Activated CD4-positive, alpha-beta T cell treated with anti-CD3 and anti-CD28 coated beads, Interleukin-2, amount 10 ng/mL, durations not matched to agents 24 days and 14 days (primary cell): ENCODE results near the gene BAMBI. TPM values are rescaled to one million over a fixed set of nuclear protein-coding genes. Genes with fewer than 3 reads are reported as not detected.
"Not testable (repeated sequence)": the region's sequence is repeated elsewhere in the genome, so short reads cannot be mapped to it uniquely, and the experiment has no call there.

Experiments
- DNase-seq: peaks from one replicate; pipeline ENCODE4 v3.0.0; 2022
- H3K27ac Mint-ChIP-seq: one replicate; pipeline ENCODE4 v1.8.0; 2022; ENCODE audit warnings: mild to moderate bottlenecking, mixed read lengths
- H3K27me3 Mint-ChIP-seq: one replicate; pipeline ENCODE4 v1.8.0; 2022; ENCODE audit warnings: mixed read lengths
- H3K36me3 Mint-ChIP-seq: one replicate; pipeline ENCODE4 v1.8.0; 2022; ENCODE audit warnings: low read depth, mild to moderate bottlenecking, mixed read lengths
- H3K4me1 Mint-ChIP-seq: one replicate; pipeline ENCODE4 v1.8.0; 2021; ENCODE audit warnings: mixed read lengths
- H3K4me3 Mint-ChIP-seq: one replicate; pipeline ENCODE4 v1.8.0; 2022; ENCODE audit warnings: mild to moderate bottlenecking, moderate library complexity, mixed read lengths
- H3K9me3 Mint-ChIP-seq: one replicate; pipeline ENCODE4 v1.8.0; 2021; ENCODE audit warnings: mixed read lengths
- intact Hi-C: fragments of 100-400 bp; cut with micrococcal nuclease; formaldehyde crosslinking; loops from one replicate; pipeline ENCODE4 v1.15.1; 2023
- total RNA-seq: library from RNA; stranded (reverse); gene quantifications from 2 replicates; pipeline ENCODE4 v1.2.3, GENCODE V29; 2022

The BAMBI gene, protein sequence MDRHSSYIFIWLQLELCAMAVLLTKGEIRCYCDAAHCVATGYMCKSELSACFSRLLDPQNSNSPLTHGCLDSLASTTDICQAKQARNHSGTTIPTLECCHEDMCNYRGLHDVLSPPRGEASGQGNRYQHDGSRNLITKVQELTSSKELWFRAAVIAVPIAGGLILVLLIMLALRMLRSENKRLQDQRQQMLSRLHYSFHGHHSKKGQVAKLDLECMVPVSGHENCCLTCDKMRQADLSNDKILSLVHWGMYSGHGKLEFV
- 0.31 and 0.44 TPM in 2 replicates for total RNA-seq

DNA sequence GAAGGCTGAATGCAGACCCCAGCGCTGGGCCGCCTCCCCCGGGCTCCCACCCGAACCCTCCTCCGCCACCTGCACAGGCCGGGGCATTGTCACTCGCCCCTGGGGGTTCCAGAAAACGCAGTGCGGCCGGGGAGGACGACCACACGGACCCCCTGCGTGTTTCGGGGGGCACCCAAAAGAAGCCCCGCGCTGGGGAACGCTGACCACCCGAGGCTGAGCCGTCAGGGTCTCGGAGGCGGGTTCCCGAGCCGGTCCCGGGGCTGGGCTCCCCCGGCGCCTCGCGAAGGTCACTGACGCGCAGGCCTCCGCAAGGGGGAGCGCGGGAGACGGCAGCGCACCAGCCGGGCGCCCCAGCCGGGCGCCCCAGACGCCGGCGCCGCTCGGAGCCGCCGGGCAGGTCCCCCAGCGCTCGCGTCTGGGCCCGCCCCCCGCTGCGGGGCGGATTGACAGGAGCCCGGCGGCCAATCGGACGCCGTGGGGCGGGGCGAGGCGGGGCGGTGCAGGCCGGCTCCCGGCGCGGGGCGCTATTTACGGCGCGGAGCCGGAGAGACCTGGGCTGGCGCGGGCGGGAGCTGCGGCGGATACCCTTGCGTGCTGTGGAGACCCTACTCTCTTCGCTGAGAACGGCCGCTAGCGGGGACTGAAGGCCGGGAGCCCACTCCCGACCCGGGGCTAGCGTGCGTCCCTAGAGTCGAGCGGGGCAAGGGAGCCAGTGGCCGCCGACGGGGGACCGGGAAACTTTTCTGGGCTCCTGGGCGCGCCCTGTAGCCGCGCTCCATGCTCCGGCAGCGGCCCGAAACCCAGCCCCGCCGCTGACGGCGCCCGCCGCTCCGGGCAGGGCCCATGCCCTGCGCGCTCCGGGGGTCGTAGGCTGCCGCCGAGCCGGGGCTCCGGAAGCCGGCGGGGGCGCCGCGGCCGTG, at the start of gene BAMBI:
BAMBI (plus strand) TSS at position 554 of the 920 bp plus-strand sequence. CDS start 377 bp downstream, outside the sequence.
- peaks cover 19% of the 10 kb centered on the region for H3K4me1 Mint-ChIP-seq
- no peaks in the 10 kb centered on the region for H3K36me3 Mint-ChIP-seq
- intact Hi-C loops = loop anchor here (5.0 to 10.0 kb wide), 5 partner anchors 145 to 1758 kb away; partner anchors contain the start of genes MAP3K8 and WAC
- peak within 1 kb of the TSS; percentile 75 for H3K4me3 Mint-ChIP-seq
- DNase-seq = peak; percentile 97
- H3K9me3 Mint-ChIP-seq = no peaks in the 10 kb centered on the region
- peak within 1 kb of the TSS; percentile 30 for H3K27ac Mint-ChIP-seq
- H3K27me3 Mint-ChIP-seq = peaks cover 72% of the 10 kb centered on the region

- H3K4me1 Mint-ChIP-seq = peaks cover 2% of the 10 kb centered on the region
- H3K27me3 Mint-ChIP-seq = peaks cover 18% of the 10 kb centered on the region
- H3K9me3 Mint-ChIP-seq = no peaks in the 10 kb centered on the region
- intact Hi-C loops = loop anchor here (1.0 to 10.0 kb wide), 3 partner anchors 35 to 676 kb away; no protein-coding TSS in a partner anchor
- no peaks in the 10 kb centered on the region for H3K36me3 Mint-ChIP-seq
- no peak overlapping the region for H3K4me3 Mint-ChIP-seq
- DNase-seq = peak; percentile 89
- H3K27ac Mint-ChIP-seq = no peak overlapping the region
Observed at GRCh38 chr10:28628184-28628893, 49.0 kb upstream of the BAMBI start.

DNA sequence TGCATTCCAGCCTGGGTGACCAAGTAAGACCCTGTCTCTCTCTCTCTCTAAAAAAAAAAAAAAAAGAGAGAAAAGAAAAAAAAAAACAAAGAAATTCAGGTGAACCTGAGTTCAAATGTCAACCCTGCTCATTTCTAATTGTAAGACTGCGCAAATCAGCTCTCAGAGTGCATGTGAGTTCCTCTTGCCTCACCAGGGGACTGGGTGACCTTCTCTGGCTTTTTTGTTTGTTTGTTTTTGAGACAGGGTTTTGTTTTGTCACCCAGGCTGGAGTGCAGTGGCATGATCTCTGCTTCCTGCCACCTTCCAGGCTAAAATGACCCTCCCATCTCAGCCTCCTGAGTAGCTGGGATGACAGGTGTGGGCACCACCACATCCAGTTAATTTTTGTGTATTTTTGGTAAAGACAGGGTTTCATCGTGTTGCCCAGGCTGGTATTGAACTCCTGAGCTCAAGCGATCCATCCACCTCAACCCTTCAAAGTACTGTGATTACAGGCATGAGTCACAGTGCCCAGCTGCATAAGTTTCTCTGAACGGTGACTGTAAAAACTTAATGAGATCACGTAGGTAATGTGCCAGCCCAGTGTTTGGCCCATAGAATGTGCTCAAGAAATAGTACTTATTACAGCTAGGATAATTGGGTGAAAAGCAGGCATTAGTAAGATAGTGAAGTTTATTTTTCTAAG, 45.3 kb upstream of the BAMBI start:
- Mint-ChIP-seq H3K27ac (no peak overlapping the region), H3K36me3 (no peaks in the 10 kb centered on the region), H3K27me3 (peaks cover 9% of the 10 kb centered on the region), H3K4me1 (no peaks in the 10 kb centered on the region), H3K9me3 (no peaks in the 10 kb centered on the region), H3K4me3 (no peak overlapping the region)
- DNase-seq = no peak
- intact Hi-C loops = no loop called here

- intact Hi-C loops = no loop called here
- no peak for DNase-seq
- Mint-ChIP-seq H3K4me3 (no peak overlapping the region), H3K27me3 (peaks cover 6% of the 10 kb centered on the region), H3K9me3 (no peaks in the 10 kb centered on the region), H3K36me3 (no peaks in the 10 kb centered on the region), H3K27ac (no peak overlapping the region), H3K4me1 (no peaks in the 10 kb centered on the region)
Observed at GRCh38 chr10:28632584-28632945, 44.8 kb upstream of the BAMBI start.

GRCh38 chr10:28633750-28634149, 43.6 kb upstream of the BAMBI start:
- no peak for DNase-seq
- intact Hi-C loops = no loop called here
- Mint-ChIP-seq H3K27me3 (peaks cover 6% of the 10 kb centered on the region), H3K4me3 (no peak overlapping the region), H3K36me3 (no peaks in the 10 kb centered on the region), H3K9me3 (no peaks in the 10 kb centered on the region), H3K4me1 (no peaks in the 10 kb centered on the region), H3K27ac (no peak overlapping the region)

DNA sequence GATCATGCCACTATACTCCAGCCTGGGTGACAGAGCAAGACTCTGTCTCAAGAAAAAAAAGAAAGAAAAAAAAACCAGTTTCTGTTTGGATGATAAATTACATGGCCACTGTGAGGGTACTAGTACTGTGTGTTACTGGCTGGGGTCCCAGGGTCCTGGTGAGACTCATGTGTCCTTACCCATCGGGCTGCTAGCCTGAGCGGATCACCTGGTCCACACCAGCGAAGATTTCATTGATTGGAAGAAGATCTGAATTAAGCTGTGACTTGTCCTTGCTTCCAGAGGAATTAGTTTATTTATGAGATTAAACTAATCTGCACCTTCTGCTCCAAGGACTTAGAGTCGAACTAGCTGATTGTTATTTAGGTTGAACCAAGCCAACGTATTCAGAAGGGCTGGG, 40.0 kb upstream of the BAMBI start:
- no peaks in the 10 kb centered on the region for H3K36me3 Mint-ChIP-seq
- peaks cover 2% of the 10 kb centered on the region for H3K27me3 Mint-ChIP-seq
- H3K4me3 Mint-ChIP-seq = no peak overlapping the region
- no peak overlapping the region for H3K27ac Mint-ChIP-seq
- H3K9me3 Mint-ChIP-seq = no peaks in the 10 kb centered on the region
- intact Hi-C loops = no loop called here
- H3K4me1 Mint-ChIP-seq = no peaks in the 10 kb centered on the region
- DNase-seq = no peak

- DNase-seq = no peak
- H3K27ac Mint-ChIP-seq = no peak overlapping the region
- no peaks in the 10 kb centered on the region for H3K36me3 Mint-ChIP-seq
- intact Hi-C loops = no loop called here
- no peak overlapping the region for H3K4me3 Mint-ChIP-seq
- H3K9me3 Mint-ChIP-seq = no peaks in the 10 kb centered on the region
- peaks cover 2% of the 10 kb centered on the region for H3K27me3 Mint-ChIP-seq
- H3K4me1 Mint-ChIP-seq = no peaks in the 10 kb centered on the region
Observed at GRCh38 chr10:28638392-28638791, 38.9 kb upstream of the BAMBI start.

- H3K36me3 Mint-ChIP-seq = no peaks in the 10 kb centered on the region
- H3K4me3 Mint-ChIP-seq = no peak overlapping the region
- no peak overlapping the region for H3K27ac Mint-ChIP-seq
- H3K9me3 Mint-ChIP-seq = no peaks in the 10 kb centered on the region
- DNase-seq = no peak
- H3K4me1 Mint-ChIP-seq = no peaks in the 10 kb centered on the region
- intact Hi-C loops = no loop called here
- H3K27me3 Mint-ChIP-seq = peaks cover 3% of the 10 kb centered on the region
Observed at GRCh38 chr10:28640551-28640950, 36.8 kb upstream of the BAMBI start.

- Mint-ChIP-seq H3K36me3 (no peaks in the 10 kb centered on the region), H3K9me3 (no peaks in the 10 kb centered on the region), H3K27ac (no peak overlapping the region), H3K4me3 (no peak overlapping the region), H3K4me1 (no peaks in the 10 kb centered on the region), H3K27me3 (peaks cover 3% of the 10 kb centered on the region)
- intact Hi-C loops = no loop called here
- no peak for DNase-seq
Observed at GRCh38 chr10:28644647-28645046, 32.7 kb upstream of the BAMBI start.

DNA sequence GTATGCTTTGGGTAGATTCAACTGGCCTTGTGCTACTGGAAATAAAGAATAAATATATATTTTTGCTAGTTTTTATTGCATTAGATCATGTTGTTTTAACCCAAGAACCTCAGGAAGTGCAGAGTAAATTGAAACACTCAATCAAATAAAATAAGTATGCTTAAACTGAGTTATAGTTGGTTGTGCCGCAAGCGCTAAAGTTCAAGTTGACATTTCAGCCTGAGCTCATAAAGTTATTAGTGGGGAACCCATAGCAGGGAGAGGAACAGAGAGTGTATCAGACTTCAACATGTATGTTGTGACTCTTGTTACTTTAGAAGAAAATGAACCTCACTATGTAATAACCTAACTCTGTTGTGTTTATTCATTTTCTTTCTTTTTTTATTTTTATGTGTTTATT, 25.2 kb upstream of the BAMBI start:
- Mint-ChIP-seq H3K4me1 (no peaks in the 10 kb centered on the region), H3K9me3 (no peaks in the 10 kb centered on the region), H3K27ac (no peak overlapping the region), H3K27me3 (no peaks in the 10 kb centered on the region), H3K4me3 (no peak overlapping the region), H3K36me3 (no peaks in the 10 kb centered on the region)
- intact Hi-C loops = no loop called here
- DNase-seq = no peak

- H3K27me3 Mint-ChIP-seq = no peaks in the 10 kb centered on the region
- no peak overlapping the region for H3K4me3 Mint-ChIP-seq
- H3K9me3 Mint-ChIP-seq = no peaks in the 10 kb centered on the region
- no peak overlapping the region for H3K27ac Mint-ChIP-seq
- intact Hi-C loops = no loop called here
- H3K36me3 Mint-ChIP-seq = no peaks in the 10 kb centered on the region
- H3K4me1 Mint-ChIP-seq = no peaks in the 10 kb centered on the region
- DNase-seq = no peak
Observed at GRCh38 chr10:28652703-28653102, 24.6 kb upstream of the BAMBI start.

DNA sequence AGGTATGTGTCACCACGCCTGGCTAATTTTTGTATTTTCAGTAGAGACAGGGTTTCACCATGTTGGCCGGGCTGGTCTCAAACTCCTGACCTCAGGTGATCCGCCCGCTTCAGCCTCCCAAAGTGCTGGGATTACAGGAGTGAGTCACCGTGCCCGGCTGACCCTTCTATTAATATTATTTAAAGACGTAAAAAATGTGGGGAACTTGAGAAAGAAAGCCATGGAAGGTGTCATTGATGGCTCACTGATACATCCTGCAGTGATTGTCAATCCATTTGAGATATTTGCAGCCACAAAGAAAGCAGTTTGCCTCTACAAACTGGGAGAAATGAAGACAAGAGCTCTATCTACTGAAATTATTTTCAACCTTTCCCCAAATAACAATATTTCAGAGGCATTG, 18.5 kb upstream of the BAMBI start:
- H3K9me3 Mint-ChIP-seq, H3K4me1 Mint-ChIP-seq, H3K27ac Mint-ChIP-seq, H3K36me3 Mint-ChIP-seq, H3K27me3 Mint-ChIP-seq, intact Hi-C loops, H3K4me3 Mint-ChIP-seq, DNase-seq: not testable (repeated sequence)

GRCh38 chr10:28661035-28661434, 16.3 kb upstream of the BAMBI start:
- Mint-ChIP-seq H3K4me1 (no peaks in the 10 kb centered on the region), H3K9me3 (no peaks in the 10 kb centered on the region), H3K27ac (no peak overlapping the region), H3K27me3 (peaks cover 13% of the 10 kb centered on the region), H3K4me3 (no peak overlapping the region), H3K36me3 (no peaks in the 10 kb centered on the region)
- intact Hi-C loops = loop anchor here (10.0 kb wide), 1 partner anchor 474 kb away; no protein-coding TSS in a partner anchor
- DNase-seq = no peak
